ENCODE results near the gene ADCY5.
"Not testable (repeated sequence)": the region's sequence is repeated elsewhere in the genome, so short reads cannot be mapped to it uniquely, and the experiment has no call there.

ADCY5 gene

DNA sequence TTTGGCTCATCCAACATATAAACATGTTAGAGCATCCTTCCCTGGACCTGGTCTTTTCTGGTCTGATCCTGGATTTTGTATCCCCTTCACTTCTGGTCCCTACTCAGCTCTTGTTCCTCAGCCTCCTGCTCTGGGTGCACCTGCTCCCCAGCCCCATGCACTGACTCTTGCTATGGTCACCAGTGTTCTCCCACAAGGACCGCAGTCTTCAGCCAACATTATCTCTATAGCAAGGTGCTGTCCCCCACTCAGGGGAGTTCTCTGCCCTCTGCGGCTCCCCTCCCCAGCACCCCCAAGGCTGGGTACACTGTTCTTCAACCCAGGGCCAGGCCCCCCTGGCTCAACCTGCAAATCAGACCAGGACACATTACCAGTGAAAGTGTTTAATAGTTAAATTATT lies 167.0 kb downstream of the ADCY5 start:
- DNase-seq, result no peak

DNA sequence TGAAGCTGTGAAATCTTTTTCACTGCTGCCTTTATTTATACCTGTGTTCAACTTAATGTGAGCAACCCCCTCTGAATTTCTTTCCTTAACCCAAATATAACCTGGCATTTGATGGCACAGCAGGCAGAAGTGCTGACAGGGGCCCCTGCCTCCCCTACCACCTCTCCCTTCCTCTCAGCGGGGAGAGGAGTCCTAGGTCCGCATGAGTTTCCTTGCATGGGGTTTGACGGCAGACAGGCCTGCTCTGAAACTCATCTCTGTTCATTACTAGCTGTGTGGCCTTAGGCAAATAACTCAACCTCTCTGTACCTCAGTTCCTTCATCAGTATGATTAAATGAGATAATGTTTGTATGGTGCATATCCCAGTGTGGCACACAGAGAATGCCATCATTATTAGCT lies 167.5 kb downstream of the ADCY5 start:
- no peak for DNase-seq

DNA sequence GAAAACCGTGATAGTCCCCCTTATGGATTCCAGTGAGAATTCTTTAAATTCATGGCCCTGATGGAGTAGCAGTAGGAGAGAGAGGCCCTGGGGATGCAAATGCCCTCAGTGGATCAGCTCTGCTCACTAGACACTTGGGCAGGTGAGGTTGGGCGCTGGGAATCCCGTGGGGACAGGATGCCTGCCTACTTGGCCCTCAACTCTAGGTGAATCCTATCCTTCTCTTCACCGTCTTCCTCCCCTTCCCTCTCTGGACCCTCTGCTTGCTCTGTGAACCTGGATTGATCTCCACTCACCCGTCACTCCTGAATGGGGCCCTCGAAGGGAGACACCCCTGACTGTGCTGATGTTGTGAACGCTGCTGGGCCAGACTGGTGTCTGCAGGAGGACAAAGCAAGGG lies 169.8 kb downstream of the ADCY5 start:
- DNase-seq, result no peak

DNA sequence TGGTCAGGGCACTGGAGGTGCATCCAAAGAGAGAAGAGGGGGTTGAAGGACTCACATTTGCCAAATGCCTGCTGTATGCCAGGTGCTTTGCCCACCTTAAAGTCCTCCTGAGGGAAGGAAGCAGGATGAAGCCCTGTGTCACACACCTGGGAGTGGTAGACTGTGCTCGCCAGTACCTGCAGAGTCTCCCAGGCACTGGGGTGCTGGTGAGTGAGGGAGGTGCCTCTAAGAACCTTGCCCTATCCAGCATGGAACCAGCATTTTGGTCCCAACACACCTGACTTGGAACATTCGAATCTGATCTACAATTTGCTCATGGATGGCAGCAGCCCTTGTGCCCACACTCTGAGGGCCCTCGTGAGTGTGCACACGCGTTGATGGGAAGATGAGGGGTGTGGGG lies 170.4 kb downstream of the ADCY5 start:
- no peak for DNase-seq

DNA sequence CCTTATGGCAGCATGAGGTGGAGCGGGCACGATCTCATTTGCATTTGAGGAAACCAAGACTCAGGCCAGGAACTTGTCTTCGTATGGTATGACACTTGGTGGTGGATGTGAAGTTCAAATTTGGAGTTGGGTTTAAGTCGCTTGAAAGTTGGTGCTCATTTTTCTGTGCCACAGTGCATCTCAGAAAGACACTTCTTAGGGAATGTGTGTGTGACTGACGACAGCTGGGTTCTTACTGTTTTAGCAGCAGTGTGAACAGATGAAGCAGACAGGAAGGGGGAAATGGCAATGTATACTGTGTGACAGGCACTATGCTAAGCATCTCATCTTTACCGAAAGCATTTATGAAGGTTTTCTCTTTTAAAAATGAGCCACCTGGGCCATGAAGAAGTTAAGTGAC lies 171.8 kb downstream of the ADCY5 start:
- no peak for DNase-seq

DNA sequence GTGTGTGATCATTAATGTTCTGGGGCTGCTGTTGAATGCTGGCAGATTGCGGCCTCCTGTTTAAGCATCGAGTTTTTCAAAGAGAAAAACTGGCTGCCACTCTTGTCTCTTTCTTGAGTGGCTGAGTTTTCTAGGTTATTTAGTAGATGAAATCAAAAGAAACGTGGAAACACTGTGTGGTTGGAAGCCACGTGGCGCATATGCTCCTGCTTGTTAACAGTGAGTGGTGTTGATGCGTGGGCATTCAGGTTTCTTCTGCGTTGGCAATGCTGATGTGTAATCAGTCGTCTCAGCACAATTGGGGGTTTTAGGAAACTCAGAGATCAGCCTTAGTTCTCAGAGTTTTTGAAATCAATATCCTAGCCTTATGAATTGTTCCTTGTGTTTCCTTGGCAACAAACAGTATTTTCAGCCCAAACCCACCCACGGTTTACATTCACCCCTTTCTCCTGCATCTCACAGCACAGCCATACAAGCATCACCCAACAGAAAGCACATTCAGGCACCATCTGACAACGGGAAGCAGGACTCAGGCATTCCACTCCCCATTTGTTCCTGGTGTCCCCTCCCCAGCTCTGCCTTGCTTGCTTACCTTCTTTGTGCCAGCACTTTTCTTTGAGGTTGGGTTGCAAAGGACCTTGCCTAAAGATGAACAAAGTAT lies 172.4 kb downstream of the ADCY5 start:
- no peak for DNase-seq

DNA sequence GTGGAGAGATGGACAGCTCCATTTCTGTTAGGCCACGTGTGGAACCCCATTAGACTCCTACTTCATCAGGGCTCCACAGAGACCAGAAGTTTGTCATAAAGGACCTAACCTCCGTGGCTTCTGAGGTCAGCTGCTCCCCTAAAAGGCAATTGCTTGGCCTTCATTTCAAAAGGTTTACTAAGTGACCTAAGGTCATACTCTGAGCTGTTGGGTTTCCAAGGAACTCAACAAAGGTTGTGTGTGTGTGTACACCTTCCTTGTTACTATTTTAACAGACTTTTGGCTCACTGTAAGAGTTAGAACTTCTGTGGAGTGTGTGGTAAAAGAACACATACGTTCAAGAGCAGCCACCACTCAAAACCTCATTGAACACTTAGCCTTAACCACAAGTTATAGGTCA lies 173.2 kb downstream of the ADCY5 start:
- DNase-seq, result no peak

DNA sequence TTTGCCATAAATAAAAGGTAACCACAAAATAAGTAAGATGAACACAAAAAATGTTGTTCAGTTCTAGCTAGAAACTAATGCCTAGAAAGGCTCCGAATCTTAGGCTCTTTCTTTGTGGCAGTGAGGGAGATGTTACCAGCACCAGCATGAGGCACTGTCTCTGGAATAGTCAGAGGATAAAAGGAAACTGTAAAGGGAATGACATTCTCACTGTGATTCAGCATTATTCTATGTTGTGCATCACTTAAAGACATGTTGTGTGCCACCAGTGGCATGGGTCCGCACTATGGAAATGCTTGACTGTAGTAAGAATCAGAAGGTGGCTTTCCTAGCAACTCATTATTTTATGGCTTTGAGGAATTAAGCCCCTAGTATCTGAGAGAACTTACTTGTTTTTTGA lies 176.3 kb downstream of the ADCY5 start:
- DNase-seq, result no peak

DNA sequence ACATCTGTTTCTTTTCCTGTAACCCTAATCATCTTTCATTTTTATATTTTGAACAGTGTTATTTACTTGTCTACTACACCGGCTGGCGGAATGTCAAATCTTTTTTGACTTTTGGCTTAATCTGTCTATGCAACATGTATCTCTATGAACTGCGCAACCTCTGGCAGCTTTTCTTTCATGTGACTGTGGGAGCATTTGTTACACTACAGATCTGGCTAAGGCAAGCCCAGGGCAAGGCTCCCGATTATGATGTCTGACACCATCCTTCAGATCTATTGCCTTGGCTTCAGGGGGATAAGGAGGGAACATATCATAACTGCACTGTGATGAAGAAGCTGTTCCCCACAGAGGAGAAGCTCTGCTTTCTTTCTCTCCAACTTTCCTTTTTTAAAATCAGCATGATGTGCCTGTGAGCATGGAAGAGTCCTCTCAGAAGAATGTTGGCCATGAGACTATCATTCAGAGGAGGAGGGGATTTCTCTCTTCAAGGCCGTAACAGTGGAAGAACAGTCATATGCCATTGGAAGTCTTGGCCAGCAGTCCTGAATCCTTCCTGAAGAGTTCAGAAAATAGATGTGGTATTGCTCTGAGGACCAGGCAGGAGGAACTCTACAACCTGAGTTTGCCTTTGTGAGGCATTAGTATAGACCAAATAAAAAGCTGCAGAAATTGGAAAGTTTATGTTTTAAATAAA lies 177.3 kb downstream of the ADCY5 start:
- DNase-seq, result no peak

DNA sequence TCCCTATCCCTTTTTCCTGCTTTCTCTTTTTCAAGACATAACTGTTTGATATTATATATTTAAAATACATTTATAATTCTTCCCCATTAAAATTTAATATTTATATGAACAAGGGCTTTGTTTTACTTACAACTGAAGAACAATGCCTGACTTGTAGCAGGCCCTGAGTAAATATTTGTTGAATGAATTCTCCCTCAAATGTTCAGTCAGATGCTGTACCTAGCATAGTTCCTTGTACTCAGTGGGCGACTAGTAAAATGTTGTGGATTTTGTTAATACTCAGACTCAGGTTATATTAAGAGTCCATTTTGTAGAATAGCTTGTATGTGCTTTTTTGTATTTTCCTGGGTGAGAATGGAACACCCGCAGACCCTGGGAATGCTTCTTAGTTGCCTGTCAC lies 178.1 kb downstream of the ADCY5 start:
- no peak for DNase-seq

DNA sequence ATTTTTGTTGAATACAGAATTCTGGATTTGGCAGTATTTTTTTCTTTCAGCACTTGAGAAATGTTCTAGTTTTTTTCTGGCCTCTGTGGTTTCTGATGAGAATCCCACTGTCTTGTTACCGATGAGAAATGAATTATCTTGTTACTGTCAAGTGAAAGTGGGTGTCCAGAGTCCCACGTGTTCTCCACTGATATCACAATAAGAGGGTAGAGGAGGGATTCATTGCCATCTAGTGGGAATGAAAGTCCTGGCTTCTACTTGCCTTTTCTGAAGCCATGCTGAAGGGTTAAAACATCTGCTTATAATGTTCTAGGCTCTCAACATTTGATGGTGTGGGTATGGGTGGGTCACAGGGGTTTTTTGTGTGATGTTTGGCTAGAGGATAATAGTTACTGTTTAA lies 181.1 kb downstream of the ADCY5 start:
- DNase-seq, result peak; percentile 65

DNA sequence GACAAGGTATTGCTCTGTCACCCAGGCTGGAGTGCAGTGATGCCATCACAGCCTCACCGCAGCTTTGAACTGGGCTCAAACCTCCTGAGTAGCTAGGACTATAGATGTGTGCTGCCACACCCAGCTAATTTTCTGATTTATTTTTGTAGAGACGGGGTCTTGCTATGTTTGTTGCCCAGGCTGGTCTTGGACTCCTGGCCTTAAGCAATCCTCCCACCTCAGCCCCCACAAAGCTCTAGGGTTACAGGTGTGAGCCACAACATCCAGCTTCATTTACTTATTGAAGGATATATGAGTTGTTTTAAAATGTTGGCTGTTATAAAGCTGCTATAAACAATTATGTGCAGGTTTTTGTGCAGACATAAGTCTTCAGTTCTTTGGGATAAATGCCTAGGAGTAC lies 184.9 kb downstream of the ADCY5 start:
- DNase-seq, result no peak

DNA sequence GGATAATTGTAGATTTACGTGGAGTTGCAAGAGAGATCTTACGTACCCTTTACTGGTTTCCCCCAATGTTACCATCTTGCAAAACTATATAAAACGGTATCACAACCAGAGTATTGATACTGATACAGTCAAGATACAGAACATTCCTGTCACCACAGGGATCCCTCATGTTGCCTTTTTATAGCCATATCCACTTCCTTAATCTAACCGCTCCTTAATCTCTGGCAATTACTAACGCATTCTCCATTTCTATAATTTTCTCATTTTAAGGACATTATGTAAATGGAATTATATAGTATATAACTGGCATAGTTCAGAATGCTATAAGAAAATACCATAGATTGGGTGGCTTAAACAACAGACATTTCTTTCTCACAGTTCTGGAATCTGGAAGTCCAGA lies 186.0 kb downstream of the ADCY5 start:
- no peak for DNase-seq

DNA sequence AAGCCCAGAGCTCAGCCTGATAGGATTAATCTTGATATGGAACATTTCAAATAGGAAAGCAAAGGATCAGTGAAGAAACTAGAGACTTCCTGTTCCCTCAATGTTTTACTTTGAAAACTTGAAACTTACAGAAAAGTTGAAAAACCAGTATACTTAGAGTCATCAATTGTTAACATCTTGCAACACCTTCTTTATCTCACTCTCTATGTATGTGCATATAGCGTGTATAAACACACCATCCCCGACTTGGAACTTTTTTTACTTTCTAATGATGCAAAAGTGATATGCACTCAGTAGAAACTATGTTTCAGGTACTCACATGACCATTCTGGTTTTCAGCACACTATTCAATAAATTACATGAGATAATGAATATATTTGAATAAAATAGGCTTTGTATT lies 186.7 kb downstream of the ADCY5 start:
- DNase-seq, result peak; percentile 52

DNA sequence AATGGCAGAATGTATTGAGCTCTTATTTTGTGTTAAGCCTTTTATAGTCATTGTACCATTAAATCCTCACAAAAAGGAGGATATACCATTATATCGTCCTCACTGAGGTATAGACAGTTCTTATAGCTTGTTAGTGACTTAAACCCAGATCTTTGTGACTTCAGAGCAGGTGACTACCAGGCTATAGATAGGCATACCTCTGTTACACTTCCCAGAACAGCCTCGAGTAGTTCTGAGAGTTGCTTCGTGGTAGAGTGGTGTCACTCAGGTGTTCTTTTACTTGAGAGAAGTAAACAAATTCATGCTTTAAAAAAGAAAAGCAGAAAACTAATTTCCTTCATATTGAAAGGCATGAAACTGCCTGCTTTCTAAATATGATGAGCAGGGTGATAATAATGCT lies 187.2 kb downstream of the ADCY5 start:
- peak; percentile 23 for DNase-seq

DNA sequence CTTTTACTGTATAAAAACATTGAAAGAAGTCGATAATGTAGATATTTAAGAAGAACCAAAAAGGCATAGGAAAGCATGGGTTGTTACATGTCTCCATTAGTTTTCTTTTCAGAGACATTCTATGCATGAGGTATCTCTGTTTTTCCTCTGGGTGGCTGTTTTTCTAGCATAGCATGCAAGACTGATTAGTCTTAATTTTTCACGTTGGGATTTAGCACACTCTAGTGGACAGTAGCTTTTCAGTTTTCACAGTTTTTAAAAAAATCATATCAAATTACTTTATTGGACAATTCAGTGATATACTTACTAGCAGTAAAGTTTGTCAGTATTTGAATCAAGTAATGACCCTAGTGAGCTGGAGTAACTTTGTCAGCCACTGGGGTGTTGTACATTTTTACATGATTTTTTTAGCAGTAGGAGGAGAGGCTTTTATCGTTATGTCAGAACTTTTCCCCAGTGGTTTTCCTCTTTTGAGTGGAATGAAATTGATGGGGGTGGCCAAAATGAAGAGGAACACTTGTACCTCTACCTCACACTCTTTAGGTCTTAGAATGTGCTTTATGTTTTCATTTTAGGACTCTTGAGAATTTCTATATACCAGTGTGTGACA lies 190.0 kb downstream of the ADCY5 start:
- DNase-seq, result peak; percentile 70

DNA sequence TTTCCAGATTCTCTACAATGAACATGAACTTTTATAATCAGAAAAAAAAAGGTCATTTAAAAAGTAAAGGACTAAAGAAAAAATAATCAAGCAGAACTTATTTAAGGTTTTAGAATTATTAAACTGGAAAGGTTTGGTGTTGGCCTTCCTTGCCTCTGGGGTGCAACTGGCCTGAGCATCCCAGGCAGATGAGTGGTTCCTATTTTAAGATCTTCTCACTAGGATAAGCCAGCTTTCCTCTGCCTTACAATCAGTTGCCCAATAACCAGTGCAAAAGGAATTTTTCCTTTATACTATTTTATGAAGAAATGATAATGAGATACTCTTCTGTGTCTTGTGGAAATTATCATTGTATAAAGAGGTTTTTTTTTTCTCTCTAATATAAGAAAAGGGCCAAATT lies 190.5 kb downstream of the ADCY5 start:
- no peak for DNase-seq

DNA sequence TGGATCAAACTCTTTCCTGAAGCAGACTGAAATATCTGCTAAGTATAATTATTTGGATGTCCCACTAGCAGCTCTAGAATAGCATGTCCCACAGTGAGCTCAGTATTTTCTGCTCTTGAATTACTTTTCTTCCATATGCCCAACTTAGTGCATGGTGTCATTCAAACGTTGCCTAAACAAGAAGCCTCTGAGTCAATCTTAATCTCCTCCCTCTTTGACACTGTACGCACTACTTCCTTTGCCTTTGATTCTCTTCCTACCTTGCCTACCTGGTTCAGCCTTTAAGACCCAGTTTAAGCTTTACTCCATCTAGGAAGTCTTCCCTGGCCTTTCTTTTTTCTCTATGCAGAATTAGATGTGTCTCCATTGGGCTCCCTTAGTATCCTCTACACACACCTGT lies 192.6 kb downstream of the ADCY5 start:
- DNase-seq, result no peak

DNA sequence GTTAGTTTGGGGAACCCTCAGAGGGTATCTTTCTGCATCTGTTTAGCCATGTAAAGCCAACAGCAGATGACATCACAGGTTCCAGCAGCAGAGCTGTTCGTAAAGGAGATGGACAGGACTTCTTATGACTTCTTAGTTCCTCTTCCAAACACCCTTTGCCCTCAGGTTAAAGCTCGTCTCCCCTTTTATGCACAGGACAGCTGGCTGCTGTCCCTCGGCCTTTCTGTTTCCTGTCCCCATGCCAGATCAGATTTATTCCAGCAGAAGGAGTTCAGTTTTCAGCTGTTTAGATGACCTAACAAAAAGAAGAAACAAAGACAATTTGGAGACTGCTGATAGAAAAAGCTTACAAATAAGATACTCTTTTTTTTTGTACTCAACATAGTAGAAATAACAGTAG lies 202.0 kb downstream of the ADCY5 start:
- DNase-seq, result peak; percentile 32

DNA sequence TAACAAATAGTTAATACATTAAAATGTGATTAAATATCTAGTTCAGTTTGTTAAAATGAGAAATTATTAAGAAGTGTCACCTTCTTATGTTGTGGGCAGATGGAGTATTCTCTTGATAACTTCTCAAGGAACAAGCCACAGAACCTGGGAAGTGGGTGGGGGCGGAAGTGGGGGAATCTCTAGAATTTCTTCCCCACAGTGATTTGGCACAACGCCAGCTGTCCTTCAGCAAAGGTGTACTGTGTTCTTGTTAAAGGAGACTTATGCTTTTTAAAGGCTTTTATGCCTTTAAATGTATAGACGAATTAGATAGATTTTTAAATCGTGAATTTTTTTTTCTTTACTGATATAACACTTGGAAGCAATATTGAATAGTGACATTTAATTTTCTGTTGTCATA lies 204.8 kb downstream of the ADCY5 start:
- DNase-seq, result peak; percentile 59

DNA sequence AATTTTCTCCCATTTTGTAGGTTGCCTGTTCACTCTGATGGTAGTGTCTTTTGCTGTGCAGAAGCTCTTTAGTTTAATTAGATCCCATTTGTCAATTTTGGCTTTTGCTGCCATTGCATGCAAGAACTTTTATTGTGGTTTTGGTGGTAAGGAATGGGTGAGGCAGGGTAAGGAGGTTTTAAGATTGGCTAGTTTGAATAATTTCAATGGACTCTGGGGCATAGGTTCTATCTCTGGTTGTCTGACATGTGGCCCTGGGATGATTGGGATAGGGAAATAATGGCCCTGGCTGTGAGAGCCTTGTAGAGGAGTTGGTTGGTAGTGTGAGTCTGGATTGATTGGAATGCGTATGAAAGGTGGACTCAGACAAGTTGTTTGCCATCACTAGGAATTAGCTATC lies 209.1 kb downstream of the ADCY5 start:
- no peak for DNase-seq

DNA sequence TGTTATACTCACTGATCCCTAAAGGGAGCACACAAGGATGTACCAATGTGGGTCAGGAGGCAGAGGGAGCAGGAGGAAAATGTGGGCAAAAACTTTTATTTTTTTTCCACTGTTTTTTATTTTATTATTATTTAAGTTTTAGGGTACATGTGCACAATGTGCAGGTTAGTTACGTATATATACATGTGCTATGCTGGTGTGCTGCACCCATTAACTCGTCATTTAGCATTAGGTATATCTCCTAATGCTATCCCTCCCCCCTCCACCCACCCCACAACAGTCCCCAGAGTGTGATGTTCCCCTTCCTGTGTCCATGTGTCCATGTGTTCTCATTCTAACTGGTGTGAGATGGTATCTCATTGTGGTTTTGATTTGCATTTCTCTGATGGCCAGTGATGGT lies 209.7 kb downstream of the ADCY5 start:
- DNase-seq, result not testable (repeated sequence)

DNA sequence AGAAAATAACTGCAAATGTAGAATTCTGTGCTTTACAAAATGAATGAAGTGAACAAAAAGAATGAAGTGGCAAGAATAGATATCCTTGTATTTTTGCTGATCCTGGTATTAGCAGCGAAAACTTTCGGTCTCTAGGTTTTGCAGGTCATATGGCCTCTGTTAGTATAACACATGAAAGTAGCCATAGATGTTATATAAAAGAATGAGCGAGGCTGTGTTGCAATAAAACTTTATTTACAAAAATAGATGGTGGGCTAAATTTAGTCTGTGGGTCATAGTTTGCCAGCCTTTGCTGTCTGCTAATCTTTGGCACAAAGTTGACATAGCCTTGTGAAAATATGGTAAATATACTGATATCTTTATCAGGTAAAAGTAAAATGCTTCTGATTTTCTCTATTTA lies 212.0 kb downstream of the ADCY5 start:
- DNase-seq, result no peak

All from NCI-H82 (cell line).